Right lobe of liver (tissue), 4 donors: ENCODE measurements around the gene SLC25A14.

Experiments used
- CTCF ChIP-seq, 4 donors: fragments of 200-600 bp in 3 of 4; fragments of 450-650 bp in 1 of 4; IDR thresholded peaks; one replicate each; pipeline versions ENCODE4 v1.5.1 to v1.8.0; 2016 to 2022; ENCODE audit warnings: antibody characterized with exemption in 4 of 4, mild to moderate bottlenecking in 2 of 4
- POLR2A ChIP-seq: fragments of 450-650 bp; IDR thresholded peaks from one replicate; pipeline ENCODE4 v1.6.1; 2017; ENCODE audit warnings: antibody characterized with exemption, mild to moderate bottlenecking
- donor health status: DM: no; HTN: no; CAD: no.
- donor health status: DM: no; HTN: no; CAD: no.
- donor health status: DM: no; HTN: yes; CAD: no.

GRCh38 chrX:130376077-130376476 is 36.4 kb downstream of the SLC25A14 start:
- TF ChIP-seq CTCF (IDR thresholded peaks at IDR 0.05) (no peak), POLR2A (no peak)
